HepG2 (cell line): ENCODE data around the gene STK39. TPM values are rescaled to one million over a fixed set of nuclear protein-coding genes. Genes with fewer than 3 reads are reported as not detected.

Experiments
- HDAC6 ChIP-seq: fragments of 200-600 bp; sonication (generic); IDR thresholded peaks from 2 replicates; pipeline ENCODE4 v1.7.0; 2017; ENCODE audit warnings: mild to moderate bottlenecking, antibody characterized with exemption, low read length, low read depth
- HNF1A ChIP-seq, 2 experiments: sonication (generic) in 1 of 2; formaldehyde crosslinking in 1 of 2; IDR thresholded peaks; 2 replicates each; pipeline versions ENCODE4 v1.4.0 to v1.6.1; 2016 to 2020; ENCODE audit warnings: borderline replicate concordance in 1 of 2, low read depth in 1 of 2, mild to moderate bottlenecking in 1 of 2, missing genetic modification reagents in 1 of 2
- HNF4A ChIP-seq: sonication (generic); formaldehyde crosslinking; IDR thresholded peaks from 2 replicates; pipeline ENCODE4 v1.4.0; 2020; ENCODE audit warnings: missing genetic modification reagents
- KAT8 ChIP-seq: IDR thresholded peaks from 2 replicates; pipeline ENCODE4 v1.6.1; 2016; ENCODE audit warnings: missing genetic modification reagents, missing compliant biosample characterization
- SCMH1 ChIP-seq: sonication (generic); formaldehyde crosslinking; IDR thresholded peaks from 2 replicates; pipeline ENCODE4 v1.9.0; 2021; ENCODE audit warnings: missing genetic modification reagents, mild to moderate bottlenecking, borderline replicate concordance
- THAP8 ChIP-seq: sonication (generic); formaldehyde crosslinking; IDR thresholded peaks from 2 replicates; pipeline ENCODE4 v1.5.1; 2020; ENCODE audit warnings: missing genetic modification reagents, mild to moderate bottlenecking, borderline replicate concordance
- ZNF138 ChIP-seq: sonication (generic); formaldehyde crosslinking; IDR thresholded peaks from 2 replicates; pipeline ENCODE4 v1.5.0; 2020; ENCODE audit warnings: mild to moderate bottlenecking, low read depth, missing genetic modification reagents
- ZNF414 ChIP-seq: sonication (generic); formaldehyde crosslinking; IDR thresholded peaks from 2 replicates; pipeline ENCODE4 v1.5.0; 2020; ENCODE audit warnings: missing genetic modification reagents
- ZNF512B ChIP-seq: sonication (generic); formaldehyde crosslinking; IDR thresholded peaks from 2 replicates; pipeline ENCODE4 v1.5.1; 2020; ENCODE audit warnings: missing genetic modification reagents, mild to moderate bottlenecking, borderline replicate concordance
- ZSCAN22 ChIP-seq: sonication (generic); formaldehyde crosslinking; IDR thresholded peaks from 2 replicates; pipeline ENCODE4 v1.4.0; 2020; ENCODE audit warnings: mild to moderate bottlenecking, missing genetic modification reagents
- polyA plus RNA-seq, 8 experiments: library from polyadenylated mRNA; depleted of rRNA in 3 of 8; stranded (reverse) in 7 of 8; unstranded in 1 of 8; fragments of >200 nt; fragmentation: Illumina TruSeq in 4 of 8; extraction: Trizol in 4 of 8; gene quantifications; 2 replicates each; pipeline versions ENCODE4 v1.2.1 to v1.2.3, GENCODE V29; 2011 to 2016; ENCODE audit warnings: low read depth in 4 of 8, missing spikeins in 1 of 8, mixed read lengths in 1 of 8; ENCODE audit not compliant: insufficient read depth in 1 of 8
- total RNA-seq, 5 experiments: library from RNA; depleted of rRNA; stranded (reverse); fragments of >200 nt; fragmentation: Illumina TruSeq; extraction: Trizol; gene quantifications; 2 replicates each; pipeline ENCODE4 v1.2.3, GENCODE V29; 2016; ENCODE audit warnings: low read depth in 1 of 5
- TF ChIP-seq, protein P1 (sequence below): sonication (generic); formaldehyde crosslinking; IDR thresholded peaks from 2 replicates; pipeline ENCODE4 v1.9.0; 2021; ENCODE audit warnings: missing genetic modification reagents, borderline replicate concordance
- TF ChIP-seq, protein P2 (sequence below): sonication (generic); formaldehyde crosslinking; IDR thresholded peaks from 2 replicates; pipeline ENCODE4 v1.4.0; 2020; ENCODE audit warnings: missing genetic modification reagents
- TF ChIP-seq, protein P3 (sequence below): conservative IDR thresholded peaks from 2 replicates; pipeline ENCODE4 v1.6.1; 2018; ENCODE audit warnings: missing genetic modification reagents

Gene STK39
- total and polyA plus RNA-seq, 2 of the 13 experiments (the other 11 are each of a cell fraction or from before 2014, with no cell fraction given), result 27.3 to 38.4 TPM

DNA sequence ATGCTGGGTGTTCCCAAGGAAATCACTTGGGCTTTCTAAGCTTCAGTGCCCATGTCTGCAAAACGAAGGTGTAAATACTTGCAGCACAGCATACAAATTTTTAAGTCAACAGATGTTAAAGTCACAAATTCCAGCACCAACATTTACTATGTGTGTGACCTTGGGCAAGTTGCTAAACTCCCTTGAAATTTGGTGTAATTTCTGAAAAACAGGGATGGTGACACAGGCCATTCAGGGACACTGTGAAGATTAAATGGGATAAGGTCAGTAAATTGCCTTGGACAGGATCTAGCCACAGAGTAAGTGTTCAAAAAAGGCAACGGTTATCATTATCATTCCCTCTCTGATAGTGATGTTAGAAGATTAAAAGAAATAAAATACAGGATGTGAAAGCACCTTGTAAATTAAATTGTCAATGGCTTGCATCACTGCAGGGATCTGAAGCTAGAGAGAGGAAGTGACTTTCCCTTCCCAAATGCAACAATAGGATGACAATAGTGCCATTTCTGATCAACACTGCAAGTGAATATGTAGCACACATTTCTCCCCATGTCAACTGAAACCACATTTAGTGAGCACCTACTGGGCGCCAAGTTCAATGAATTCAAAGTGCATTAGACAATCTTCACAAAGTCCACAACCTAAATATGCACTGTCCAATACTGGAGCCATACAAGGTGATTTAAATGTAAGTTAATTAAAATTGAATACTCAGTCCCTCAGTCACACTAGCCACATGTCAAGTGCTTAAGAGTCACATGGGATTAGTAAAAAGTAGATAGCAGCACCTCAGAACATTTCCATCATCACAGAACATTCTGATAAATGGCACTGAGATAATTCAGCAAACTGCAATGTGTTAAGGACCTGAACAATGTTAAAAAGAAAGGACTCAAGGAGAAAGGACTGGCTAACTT lies 81.2 kb downstream of the STK39 start (continued):
- no peak for TF ChIP-seq THAP8
- TF ChIP-seq HNF4A, result peak; percentile 69
- TF ChIP-seq, protein P1, sequence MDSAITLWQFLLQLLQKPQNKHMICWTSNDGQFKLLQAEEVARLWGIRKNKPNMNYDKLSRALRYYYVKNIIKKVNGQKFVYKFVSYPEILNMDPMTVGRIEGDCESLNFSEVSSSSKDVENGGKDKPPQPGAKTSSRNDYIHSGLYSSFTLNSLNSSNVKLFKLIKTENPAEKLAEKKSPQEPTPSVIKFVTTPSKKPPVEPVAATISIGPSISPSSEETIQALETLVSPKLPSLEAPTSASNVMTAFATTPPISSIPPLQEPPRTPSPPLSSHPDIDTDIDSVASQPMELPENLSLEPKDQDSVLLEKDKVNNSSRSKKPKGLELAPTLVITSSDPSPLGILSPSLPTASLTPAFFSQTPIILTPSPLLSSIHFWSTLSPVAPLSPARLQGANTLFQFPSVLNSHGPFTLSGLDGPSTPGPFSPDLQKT, result no peak
- no peak for TF ChIP-seq KAT8 (CRISPR knock-in tag)
- no peak for TF ChIP-seq ZNF512B (CRISPR knock-in tag)
- no peak for TF ChIP-seq HDAC6
- no peak for TF ChIP-seq SCMH1 (CRISPR knock-in tag)
- TF ChIP-seq, protein P2, sequence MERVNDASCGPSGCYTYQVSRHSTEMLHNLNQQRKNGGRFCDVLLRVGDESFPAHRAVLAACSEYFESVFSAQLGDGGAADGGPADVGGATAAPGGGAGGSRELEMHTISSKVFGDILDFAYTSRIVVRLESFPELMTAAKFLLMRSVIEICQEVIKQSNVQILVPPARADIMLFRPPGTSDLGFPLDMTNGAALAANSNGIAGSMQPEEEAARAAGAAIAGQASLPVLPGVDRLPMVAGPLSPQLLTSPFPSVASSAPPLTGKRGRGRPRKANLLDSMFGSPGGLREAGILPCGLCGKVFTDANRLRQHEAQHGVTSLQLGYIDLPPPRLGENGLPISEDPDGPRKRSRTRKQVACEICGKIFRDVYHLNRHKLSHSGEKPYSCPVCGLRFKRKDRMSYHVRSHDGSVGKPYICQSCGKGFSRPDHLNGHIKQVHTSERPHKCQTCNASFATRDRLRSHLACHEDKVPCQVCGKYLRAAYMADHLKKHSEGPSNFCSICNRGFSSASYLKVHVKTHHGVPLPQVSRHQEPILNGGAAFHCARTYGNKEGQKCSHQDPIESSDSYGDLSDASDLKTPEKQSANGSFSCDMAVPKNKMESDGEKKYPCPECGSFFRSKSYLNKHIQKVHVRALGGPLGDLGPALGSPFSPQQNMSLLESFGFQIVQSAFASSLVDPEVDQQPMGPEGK (CRISPR knock-in tag), result no peak
- TF ChIP-seq ZNF414, result peak; percentile 78; the same call in 1 of the 2 replicates
- no peak for TF ChIP-seq HNF1A (IDR thresholded peaks at IDR 0.05; ENCODE audit: low read depth)
- peak; percentile 49; the same call in 1 of the 2 replicates for TF ChIP-seq HNF1A (CRISPR knock-in tag; IDR thresholded peaks at IDR 0.05; ENCODE audit: borderline replicate concordance)
- no peak for TF ChIP-seq ZSCAN22
- TF ChIP-seq ZNF138 (CRISPR knock-in tag), result no peak
- TF ChIP-seq, protein P3, sequence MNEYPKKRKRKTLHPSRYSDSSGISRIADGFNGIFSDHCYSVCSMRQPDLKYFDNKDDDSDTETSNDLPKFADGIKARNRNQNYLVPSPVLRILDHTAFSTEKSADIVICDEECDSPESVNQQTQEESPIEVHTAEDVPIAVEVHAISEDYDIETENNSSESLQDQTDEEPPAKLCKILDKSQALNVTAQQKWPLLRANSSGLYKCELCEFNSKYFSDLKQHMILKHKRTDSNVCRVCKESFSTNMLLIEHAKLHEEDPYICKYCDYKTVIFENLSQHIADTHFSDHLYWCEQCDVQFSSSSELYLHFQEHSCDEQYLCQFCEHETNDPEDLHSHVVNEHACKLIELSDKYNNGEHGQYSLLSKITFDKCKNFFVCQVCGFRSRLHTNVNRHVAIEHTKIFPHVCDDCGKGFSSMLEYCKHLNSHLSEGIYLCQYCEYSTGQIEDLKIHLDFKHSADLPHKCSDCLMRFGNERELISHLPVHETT (CRISPR knock-in tag), result no peak; the same call in 1 of the 2 replicates
